SK-N-MC (cell line): Measurements from ENCODE around the gene EVI5L.

ENCODE experiments used
- EZH2 ChIP-seq: fragments of 200-600 bp; sonication (generic); IDR thresholded peaks from one replicate; pipeline ENCODE4 v1.6.1; 2017; ENCODE audit warnings: antibody characterized with exemption
- FOXP2 ChIP-seq: optimal IDR thresholded peaks from 2 replicates; pipeline ENCODE3; 2011; ENCODE audit warnings: mild to moderate bottlenecking, moderate library complexity; ENCODE audit not compliant: insufficient read depth; ENCODE audit errors: extremely low read length, control extremely low read depth
- POLR2AphosphoS5 ChIP-seq: IDR thresholded peaks from 2 replicates; pipeline ENCODE4 v1.6.1; 2012; ENCODE audit warnings: mild to moderate bottlenecking, low read depth, low read length, borderline replicate concordance

GRCh38 chr19:7829166-7829520, 875 bp upstream of the EVI5L start:
- TF ChIP-seq POLR2AphosphoS5 (no peak), EZH2 (no peak), FOXP2 (no peak)
